A549 (cell line): Measurements from ENCODE around the gene PFKFB3.

Source experiments
- CTCF ChIP-seq: fragments of >200 bp; sonication (Bioruptor Twin); formaldehyde crosslinking; IDR thresholded peaks from 3 replicates; pipeline ENCODE4 v1.5.1; 2016
- EHF ChIP-seq: fragments of 250-450 bp; sonication (Bioruptor Pico); IDR thresholded peaks from 2 replicates; pipeline ENCODE4 v1.5.0; 2020; ENCODE audit warnings: mild to moderate bottlenecking
- EP300 ChIP-seq, 2 experiments: fragments of >200 bp; sonication (Bioruptor Twin); formaldehyde crosslinking; IDR thresholded peaks; 2 replicates in 1 of 2; 3 replicates in 1 of 2; pipeline ENCODE4 v1.6.1; 2016 to 2017
- HDAC2 ChIP-seq: fragments of 200-600 bp; sonication (generic); IDR thresholded peaks from 2 replicates; pipeline ENCODE4 v1.6.1; 2016
- HES2 ChIP-seq: fragments of >200 bp; sonication (Bioruptor Twin); formaldehyde crosslinking; IDR thresholded peaks from 2 replicates; pipeline ENCODE4 v1.6.1; 2016
- JUNB ChIP-seq: fragments of >200 bp; sonication (Bioruptor Twin); formaldehyde crosslinking; IDR thresholded peaks from 2 replicates; pipeline ENCODE4 v1.6.1; 2016
- POLR2A ChIP-seq: IDR thresholded peaks from 2 replicates; pipeline ENCODE4 v1.6.1; 2012; ENCODE audit warnings: mild to moderate bottlenecking, low read length
- RCOR1 ChIP-seq: fragments of 150-350 bp; IDR thresholded peaks from 2 replicates; pipeline ENCODE4 v1.6.1; 2014; ENCODE audit warnings: antibody characterized with exemption, low read length, low read depth
- SMC3 ChIP-seq: fragments of >200 bp; sonication (Bioruptor Twin); formaldehyde crosslinking; IDR thresholded peaks from 3 replicates; pipeline ENCODE4 v1.6.1; 2018; ENCODE audit warnings: inconsistent platforms

- TF ChIP-seq HES2 (no peak), POLR2A (no peak), HDAC2 (no peak), CTCF (no peak), JUNB (no peak), EHF (no peak), RCOR1 (no peak), EP300 (IDR thresholded peaks at IDR 0.05) (no peak), SMC3 (no peak)
Observed at GRCh38 chr10:6292741-6293151, 90.0 kb downstream of the PFKFB3 start.
